ENCODE results near the gene MARCHF9.

DNA sequence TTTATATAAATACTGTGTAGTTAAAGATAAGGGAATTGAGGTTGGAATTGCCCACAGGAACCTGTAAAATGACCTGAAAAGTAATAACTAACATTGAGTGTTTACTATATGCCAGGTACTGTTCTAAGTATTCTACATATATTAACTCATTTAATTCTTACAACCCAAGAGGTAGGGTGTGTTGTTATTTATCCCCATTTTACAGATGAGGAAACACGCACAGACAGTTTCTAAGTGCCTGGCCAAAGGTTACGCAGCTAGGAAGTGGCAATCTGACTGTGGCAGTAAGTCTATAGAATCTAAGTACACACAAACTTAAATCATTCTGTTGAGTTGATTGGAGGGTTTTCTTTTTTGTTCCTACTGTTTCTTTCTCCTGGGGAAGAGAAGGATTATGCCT is 11.1 kb upstream of the MARCHF9 start:
- TF ChIP-seq, protein P1, sequence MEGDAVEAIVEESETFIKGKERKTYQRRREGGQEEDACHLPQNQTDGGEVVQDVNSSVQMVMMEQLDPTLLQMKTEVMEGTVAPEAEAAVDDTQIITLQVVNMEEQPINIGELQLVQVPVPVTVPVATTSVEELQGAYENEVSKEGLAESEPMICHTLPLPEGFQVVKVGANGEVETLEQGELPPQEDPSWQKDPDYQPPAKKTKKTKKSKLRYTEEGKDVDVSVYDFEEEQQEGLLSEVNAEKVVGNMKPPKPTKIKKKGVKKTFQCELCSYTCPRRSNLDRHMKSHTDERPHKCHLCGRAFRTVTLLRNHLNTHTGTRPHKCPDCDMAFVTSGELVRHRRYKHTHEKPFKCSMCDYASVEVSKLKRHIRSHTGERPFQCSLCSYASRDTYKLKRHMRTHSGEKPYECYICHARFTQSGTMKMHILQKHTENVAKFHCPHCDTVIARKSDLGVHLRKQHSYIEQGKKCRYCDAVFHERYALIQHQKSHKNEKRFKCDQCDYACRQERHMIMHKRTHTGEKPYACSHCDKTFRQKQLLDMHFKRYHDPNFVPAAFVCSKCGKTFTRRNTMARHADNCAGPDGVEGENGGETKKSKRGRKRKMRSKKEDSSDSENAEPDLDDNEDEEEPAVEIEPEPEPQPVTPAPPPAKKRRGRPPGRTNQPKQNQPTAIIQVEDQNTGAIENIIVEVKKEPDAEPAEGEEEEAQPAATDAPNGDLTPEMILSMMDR (IDR thresholded peaks at IDR 0.05), result no peak
- no peak for TF ChIP-seq POLR2A (IDR thresholded peaks at IDR 0.05)

Measured in tibial nerve (tissue), 3 donors.